EL (cell line): ENCODE measurements around the gene LRRC4C.
"Not testable (repeated sequence)": the region's sequence is repeated elsewhere in the genome, so short reads cannot be mapped to it uniquely, and the experiment has no call there.

ENCODE experiments used
- DNase-seq: peaks from one replicate; pipeline ENCODE4 v3.0.0-alpha.2; 2016

The LRRC4C gene

DNA sequence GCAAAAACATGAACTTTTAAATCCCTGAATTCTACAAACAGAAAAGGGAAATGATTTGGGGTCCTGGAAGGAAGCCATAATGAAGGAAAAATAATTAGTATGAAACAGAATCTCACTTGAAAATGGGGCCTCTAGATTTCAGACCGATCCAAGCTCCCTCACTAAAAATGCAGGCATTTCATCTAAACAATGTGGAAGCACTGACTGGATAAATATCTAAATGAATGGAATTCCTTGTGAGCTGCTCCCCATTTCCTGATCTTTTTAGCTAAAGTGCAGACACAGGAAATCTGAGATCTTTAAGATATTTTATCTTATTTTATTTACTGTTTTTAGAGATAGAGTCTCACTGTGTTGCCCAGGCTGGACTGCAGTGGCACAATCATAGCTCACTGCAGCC lies 1255.8 kb downstream of the LRRC4C start:
- no peak for DNase-seq

DNA sequence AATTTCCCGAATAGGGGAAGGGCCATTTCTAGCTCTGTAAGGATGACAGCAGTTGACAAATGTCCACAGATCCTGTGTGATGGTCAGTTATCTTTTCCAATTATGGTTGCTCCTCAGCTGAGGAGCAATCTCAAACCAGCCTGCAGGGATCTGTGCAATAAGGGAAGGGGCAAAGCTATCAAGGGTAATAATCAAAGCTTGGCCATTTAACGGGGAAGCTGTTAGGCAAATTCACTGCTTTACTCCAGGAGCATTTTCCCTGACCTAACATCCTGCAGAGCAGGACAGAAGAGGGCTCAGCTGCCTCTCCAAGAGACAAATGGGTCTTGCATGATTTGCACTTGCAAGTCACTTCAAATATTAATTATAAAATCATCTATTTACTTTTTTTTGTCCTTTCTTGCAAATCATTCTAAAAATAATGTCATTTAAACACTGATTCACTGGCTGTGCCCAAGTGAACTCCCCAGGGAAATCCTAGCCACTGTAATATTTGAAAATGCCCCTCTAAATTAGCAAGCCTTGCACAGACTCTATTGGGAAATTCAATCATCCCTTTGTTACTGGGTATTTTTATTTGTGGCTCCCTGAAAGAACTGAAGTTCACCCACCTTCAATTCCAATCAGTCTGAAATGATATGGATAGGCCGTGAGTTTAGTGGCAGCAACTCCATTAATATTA lies 1256.7 kb downstream of the LRRC4C start:
- no peak for DNase-seq

DNA sequence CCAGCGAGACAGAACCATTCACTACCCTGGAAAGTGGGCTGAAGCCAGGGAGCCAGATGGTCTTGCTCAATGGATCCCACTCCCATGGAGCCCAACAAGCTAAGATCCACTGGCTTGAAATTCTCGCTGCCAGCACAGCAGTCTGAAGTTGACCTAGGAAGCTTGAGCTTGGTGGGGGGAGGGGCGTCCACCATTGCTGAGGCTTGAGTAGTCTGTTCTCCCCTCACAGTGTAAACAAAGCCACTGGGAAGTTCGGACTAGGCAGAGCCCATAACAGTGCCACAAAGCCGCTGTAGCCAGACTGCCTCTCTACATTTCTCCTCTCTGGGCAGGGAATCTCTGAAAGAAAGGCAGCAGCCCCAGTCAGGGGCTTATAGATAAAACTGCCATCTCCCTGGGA lies 1266.9 kb downstream of the LRRC4C start:
- DNase-seq: not testable (repeated sequence)

- no peak for DNase-seq
Observed at GRCh38 chr11:40190294-40190693, 1269.2 kb downstream of the LRRC4C start.

GRCh38 chr11:40188848-40189247 lies 1270.6 kb downstream of the LRRC4C start:
- DNase-seq: no peak

DNA sequence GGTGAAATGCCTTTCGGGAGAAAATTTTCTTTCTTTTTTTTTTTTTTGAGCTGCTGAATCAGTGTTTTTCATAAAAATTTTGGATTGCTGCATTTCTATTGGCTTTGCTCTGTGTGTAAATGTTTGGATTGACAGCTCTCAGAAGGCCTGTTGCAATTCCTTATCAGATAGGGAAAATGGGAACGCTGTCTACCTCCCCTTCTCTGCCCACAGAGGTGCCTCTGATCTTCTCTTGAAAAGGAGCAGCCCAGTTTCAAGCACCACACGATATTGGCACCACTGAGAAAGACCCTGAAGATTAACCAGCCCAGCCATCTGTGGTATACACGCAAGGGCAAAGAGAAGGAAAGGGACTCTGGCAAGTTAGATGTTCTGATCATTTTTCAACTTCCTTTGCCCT lies 1272.2 kb downstream of the LRRC4C start:
- no peak for DNase-seq

DNA sequence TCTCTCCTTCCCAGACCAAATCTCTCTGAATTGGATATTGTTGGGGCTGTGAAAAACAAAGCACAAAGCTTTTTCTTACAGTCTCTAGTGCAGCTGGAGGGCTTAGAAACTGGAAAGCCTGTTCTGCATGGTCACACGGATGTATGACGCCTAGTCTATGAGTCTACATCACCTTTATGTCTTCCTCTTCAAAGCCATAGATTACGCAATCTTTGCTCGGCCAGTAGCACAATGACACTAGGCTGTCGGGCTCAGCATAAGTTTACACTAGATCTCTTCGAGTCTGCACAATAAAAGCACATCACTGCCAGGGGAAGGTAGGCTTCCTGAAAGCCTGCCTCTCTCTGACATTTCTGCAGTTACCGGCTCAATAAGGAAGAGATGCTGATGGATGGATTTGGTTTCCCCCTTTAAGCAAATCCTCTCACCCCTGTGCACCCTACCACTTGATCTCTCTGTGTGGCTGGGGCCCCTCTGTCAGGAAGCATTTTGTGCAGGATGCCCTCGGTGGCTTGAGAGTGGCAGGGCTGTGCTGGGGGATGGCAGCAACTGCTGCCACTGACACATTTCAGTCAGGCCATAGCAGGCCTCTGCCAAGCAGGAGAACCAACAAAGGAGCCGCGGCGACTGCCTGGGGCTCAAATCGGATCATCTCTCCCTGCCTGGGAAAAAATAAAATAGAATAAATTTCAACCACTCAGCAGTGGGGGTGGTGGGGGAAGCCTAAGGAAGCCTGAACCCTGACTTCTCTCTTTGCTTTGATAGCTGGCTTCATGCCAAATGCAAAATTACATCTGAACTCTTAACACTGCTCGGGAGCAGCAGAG lies 1272.8 kb downstream of the LRRC4C start:
- no peak for DNase-seq

- DNase-seq: no peak
Observed at GRCh38 chr11:40185793-40186192, 1273.7 kb downstream of the LRRC4C start.

DNA sequence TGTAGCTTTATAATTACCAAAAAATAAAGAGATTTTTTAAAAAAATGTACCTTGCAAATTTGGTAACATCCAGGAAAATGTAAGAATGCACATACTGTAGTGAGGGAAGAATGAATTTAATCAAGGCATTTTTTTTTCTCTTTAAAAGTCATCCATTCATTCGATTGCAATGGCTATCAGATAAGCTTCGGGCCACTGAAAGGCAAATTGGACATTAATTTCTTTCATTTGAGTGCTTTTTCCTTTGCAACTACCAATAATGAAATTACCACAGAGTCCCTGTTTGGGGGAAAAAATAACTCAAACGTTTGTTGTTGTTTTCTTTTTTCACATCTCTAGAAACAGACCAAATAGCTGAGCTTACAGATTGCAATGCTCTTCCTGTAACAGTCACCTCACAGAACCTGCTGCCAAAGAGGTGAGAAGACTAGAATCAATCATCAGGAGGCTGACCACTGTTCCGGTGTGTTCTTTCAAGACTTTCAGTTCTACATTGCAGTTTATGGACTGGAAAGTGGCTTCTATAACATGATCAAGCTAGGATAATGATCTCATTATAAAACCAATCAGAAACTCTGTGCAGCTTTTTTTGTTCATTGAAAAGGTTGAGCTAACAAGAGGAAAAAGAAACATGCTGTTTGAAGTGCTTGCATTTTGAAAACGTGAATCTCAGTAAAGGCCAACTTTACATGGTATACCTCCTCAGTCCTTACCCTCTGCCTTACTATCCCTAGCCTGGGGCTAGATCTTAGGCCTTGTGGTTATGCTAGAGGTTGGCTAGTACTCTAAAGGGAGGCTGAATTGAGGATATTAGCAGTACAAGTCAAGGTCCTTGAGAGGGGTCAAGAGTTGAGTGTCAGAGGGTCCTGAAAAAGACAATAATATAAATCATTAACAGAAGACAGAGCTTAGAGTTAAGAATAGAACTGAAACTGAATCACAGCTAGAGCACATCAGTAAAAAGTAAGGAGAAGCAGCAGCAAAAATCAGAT lies 1276.1 kb downstream of the LRRC4C start:
- no peak for DNase-seq

DNA sequence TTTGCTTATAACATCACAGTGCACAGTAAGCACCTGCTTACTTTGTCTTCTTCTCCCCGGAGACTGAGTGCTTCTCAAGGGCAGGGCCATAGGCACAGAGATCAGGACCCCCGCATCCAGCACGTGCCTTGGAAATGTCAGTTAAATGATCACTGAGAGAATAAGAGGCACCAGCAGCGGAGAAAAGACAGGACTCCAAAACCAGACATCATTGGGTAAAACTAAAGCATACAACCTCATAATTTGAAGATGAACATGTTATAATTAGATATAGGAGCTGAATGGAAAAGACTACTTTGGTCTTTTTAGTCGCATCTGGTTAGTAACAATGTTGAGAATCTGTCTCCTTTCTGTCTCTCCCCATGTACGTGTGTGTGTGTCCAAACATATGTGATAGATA lies 1279.9 kb downstream of the LRRC4C start:
- no peak for DNase-seq

GRCh38 chr11:40178470-40178869 lies 1281.0 kb downstream of the LRRC4C start:
- no peak for DNase-seq

DNA sequence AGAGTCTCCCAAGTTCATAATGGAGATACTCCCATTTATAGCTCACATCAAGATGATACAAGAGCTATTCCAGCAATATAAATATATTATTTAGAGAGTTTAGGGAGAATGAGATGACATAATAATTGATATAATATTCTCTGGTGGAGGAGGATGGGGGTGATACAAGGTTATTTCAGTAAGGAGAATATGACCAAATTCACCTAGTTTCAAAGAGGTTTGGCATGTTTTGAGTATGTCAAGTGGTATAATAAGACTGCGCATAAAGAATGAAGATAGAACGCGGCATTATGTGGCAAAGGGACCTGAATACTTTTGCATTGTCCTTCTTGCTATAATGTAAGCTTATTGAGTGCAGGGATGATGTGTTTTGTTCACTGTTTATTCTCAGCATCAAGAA lies 1283.5 kb downstream of the LRRC4C start:
- no peak for DNase-seq

DNA sequence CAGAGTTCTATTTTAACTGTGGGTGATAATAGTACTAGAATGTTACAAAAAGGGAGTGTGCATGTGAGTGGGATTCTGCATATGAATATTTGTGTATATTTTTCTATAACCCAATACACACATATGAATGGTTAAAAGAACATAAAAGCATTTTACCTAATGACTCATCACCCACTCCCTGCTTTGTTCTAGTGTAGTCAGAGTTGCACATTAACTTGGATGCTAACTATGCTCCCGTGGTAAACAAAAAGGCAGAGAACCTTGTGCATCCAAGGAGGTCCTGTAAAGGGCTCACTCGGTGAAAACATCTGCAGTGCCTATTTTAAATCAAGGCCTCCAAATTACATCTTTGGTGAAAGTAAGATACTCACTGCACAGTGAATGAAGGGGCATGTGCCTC lies 1289.4 kb downstream of the LRRC4C start:
- DNase-seq: no peak

- no peak for DNase-seq
Observed at GRCh38 chr11:40168414-40168813, 1291.0 kb downstream of the LRRC4C start.

GRCh38 chr11:40167805-40168204 lies 1291.6 kb downstream of the LRRC4C start:
- DNase-seq: not testable (repeated sequence)

DNA sequence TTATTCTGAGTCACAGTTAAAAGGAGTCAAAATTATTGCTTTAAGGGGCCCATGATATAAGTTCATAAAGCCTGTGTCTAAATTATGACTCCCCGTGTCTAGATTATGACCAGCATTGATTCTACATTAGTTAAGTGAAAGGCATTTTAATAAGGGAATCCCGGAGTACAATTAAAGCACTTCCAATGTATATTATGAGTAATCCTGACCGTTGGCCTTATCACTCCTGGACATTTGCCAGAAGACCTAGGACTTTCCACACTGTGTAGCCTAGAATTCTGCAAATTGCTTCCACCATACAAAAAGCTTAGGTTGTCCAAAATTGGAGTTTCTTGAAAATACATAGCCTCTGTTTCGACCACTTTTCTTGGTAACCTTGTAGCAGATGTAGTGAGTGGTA lies 1292.6 kb downstream of the LRRC4C start:
- no peak for DNase-seq

- DNase-seq: no peak
Observed at GRCh38 chr11:40162901-40163883, 1296.3 kb downstream of the LRRC4C start.

DNA sequence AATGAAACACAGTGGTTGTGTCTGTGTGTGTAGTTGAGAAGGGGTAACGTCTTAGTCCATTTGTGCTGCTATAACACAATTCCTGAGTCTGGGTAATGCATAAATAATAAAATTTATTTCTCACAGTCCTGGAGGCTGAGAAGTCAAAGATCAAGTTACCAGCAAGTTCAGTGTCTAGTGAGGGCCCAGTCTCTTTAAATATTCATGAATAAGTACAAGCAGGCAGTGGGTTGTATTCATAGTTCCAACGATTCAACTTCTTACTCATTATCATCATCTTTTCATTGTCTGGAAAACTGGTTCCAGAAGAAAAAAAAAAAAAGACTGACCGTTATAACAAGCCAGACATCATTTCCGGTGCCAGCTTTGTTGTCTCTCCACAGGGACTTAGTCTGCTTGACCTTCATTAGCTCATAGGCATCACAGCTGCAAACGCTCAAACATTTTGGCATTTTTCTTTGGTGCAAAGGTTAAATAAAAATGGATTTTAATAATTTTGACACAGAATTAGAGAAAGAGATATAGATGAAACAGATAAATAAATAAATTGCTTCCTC lies 1297.5 kb downstream of the LRRC4C start:
- DNase-seq: no peak

DNA sequence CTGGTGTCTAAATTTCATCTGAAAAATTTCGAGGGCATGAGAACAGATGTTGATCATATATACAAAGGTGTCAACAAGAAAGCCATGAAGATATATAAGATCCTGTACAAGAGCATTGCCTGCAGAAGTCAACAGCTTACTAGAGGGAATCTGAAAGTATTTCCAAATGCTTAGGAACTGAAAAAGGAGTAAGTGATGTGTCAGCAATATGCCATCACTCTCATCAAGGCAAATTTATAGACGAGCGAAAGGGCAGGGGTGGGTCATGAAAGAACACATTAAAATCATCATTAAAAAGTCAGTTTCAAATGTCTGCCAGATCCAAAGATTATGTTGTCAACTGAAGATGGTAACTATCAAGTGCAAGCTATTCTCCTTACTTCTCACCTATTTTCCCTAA lies 1299.0 kb downstream of the LRRC4C start:
- DNase-seq: no peak

DNA sequence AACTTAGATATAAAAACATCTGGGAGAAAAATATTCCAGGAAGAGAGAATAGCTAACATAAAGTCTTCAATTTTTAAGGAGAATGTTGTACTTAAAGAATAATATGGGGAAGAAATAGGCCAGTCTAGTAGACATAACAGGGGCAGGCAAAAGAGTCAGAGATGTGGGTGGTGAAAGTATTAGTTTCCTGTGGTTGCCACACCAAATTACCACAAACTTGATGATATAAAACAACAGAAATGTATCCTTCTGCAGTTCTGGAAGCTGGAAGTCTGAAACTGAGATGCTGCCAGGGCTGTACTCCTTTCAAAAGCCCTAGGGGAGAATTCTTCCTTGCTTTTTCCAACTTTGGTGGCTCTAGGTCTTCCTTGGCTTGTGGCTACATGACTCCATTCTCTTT lies 1309.7 kb downstream of the LRRC4C start:
- DNase-seq: no peak

GRCh38 chr11:40140560-40140959 lies 1318.9 kb downstream of the LRRC4C start:
- no peak for DNase-seq

DNA sequence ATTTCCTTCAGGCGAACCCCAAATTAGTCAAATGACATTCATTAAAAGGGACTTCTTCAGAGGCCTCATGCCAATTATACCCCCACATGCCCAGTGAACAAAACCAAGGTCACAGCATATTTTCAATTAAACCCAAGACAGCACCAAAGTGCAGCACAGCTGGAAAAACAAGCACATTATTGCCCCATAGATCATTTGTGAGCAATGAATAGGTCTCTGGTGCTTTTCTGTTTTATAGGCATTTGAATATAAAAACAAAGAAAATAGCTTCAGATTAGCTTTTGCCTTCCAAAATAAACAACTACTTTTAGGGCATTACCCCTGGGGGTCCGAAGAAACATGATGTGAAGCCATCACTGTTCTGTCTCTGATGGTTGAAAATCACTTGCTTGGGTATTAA lies 1319.9 kb downstream of the LRRC4C start:
- DNase-seq: no peak
